ENCODE measurements around the gene WDR91. TPM values are rescaled to one million over a fixed set of nuclear protein-coding genes. Genes with fewer than 3 reads are reported as not detected.
A peak's percentile ranks its signal among the peaks of the same experiment; 100 is the strongest.

The WDR91 gene
- total RNA-seq, 2 experiments from 2014 or later: 12.9 to 13.1 TPM

DNA sequence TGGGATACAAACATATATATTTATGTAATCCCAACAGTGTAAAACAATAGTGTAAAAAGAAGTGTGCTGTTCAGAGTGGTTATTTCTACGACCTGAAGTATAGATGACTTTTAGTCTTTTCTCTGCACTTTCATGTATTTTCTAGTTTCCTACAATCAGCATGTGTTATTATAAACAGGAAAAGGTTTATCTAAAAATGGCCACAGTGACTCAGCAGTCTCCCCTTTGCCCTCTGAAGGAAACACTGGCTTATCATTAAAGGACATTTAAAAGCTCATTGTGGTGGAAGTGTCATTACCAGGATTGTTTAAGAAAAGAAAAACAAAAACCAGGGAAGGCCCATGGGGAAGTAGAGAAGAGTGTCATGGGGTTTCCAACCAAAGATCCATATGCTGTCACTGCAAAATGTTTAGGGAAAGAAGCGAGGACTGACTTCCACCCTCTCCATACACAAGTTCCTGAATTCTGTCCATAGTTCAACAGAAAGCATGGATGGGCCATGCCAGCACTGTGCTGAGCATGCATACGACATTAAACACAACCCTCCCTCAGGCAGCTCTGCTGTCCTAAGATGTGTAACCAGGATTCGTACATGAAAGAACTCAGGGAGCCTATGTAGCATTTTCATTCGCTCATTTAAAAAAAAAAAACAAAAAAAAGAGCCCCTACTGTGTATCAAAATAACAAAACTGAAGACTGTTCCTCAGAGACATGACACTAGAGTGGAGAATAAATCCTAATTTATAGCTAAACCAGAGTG is 51.0 kb downstream of the WDR91 start:
- H3K4me3 Mint-ChIP-seq: no peak overlapping the region
- ATAC-seq: peak; percentile 62

DNA sequence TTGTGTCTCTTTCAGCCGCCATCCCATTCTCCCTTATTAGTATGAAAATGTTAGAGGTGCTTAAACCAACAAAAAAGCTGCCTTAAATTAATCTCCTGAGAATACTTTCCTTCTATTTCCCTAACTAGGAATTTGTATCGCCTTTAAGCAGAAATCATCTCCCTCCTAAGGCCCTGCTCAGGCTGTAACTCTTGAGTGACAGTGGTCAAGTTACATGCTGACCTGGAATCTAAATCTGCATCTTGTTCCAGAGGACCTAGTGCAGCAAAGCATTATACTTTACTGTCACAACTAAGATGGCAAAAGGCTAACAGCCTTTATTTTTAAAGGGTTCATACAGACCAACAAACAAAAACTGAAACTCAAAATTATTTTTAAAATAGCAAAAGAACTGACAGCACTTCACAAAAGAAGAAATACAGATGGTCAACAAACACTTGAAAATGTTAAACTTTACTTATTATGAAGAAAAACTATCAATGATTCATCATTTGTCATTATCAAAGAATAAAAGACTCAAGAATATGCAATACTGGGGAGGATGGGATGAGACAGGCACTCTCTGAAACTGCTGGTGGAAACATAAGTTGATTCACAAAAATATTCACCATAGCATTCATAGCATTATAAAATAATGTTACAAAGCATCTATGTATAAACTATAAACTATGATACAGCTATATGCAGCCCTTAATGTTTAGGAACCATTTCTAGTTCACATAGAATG is 51.8 kb downstream of the WDR91 start:
- TF ChIP-seq, protein P1, sequence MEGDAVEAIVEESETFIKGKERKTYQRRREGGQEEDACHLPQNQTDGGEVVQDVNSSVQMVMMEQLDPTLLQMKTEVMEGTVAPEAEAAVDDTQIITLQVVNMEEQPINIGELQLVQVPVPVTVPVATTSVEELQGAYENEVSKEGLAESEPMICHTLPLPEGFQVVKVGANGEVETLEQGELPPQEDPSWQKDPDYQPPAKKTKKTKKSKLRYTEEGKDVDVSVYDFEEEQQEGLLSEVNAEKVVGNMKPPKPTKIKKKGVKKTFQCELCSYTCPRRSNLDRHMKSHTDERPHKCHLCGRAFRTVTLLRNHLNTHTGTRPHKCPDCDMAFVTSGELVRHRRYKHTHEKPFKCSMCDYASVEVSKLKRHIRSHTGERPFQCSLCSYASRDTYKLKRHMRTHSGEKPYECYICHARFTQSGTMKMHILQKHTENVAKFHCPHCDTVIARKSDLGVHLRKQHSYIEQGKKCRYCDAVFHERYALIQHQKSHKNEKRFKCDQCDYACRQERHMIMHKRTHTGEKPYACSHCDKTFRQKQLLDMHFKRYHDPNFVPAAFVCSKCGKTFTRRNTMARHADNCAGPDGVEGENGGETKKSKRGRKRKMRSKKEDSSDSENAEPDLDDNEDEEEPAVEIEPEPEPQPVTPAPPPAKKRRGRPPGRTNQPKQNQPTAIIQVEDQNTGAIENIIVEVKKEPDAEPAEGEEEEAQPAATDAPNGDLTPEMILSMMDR (IDR thresholded peaks at IDR 0.05): no peak
- peaks cover 88% of the 10 kb centered on the region for H3K36me3 Mint-ChIP-seq (ENCODE audit: low read depth)
- ATAC-seq: peak; percentile 25
- POLR2A ChIA-PET: interaction anchor here (1.0 to 16.8 kb wide), 4 partner anchors 10 to 167 kb away, joined by 3 to 204 read pairs (median 13); partner anchors contain the start of gene TMEM140
- intact Hi-C loops (cut with micrococcal nuclease): no loop called here
- peak overlapping the region; percentile 85 for H3K27ac Mint-ChIP-seq
- CTCF ChIA-PET: interaction anchor here (0.8 kb wide), 1 partner anchor 9 kb away, joined by 3 read pairs; no protein-coding TSS in a partner anchor
- H3K27me3 Mint-ChIP-seq: no peaks in the 10 kb centered on the region
- no peak overlapping the region for H3K4me3 Mint-ChIP-seq
- no peak for DNase-seq
- H3K9me3 Mint-ChIP-seq: peaks cover 45% of the 10 kb centered on the region
- H3K4me1 Mint-ChIP-seq (ENCODE audit: low read depth): peaks cover 51% of the 10 kb centered on the region

More for the DNA sequence above, 51.0 kb downstream of the WDR91 start:
- no peaks in the 10 kb centered on the region for H3K27me3 Mint-ChIP-seq
- DNase-seq: no peak
- CTCF ChIA-PET: interaction anchor here (1.4 to 1.6 kb wide), 3 partner anchors 9 to 175 kb away, joined by 4 to 7 read pairs (median 5); no protein-coding TSS in a partner anchor
- peaks cover 37% of the 10 kb centered on the region for H3K9me3 Mint-ChIP-seq
- TF ChIP-seq, protein P1 (IDR thresholded peaks at IDR 0.05): no peak
- H3K36me3 Mint-ChIP-seq (ENCODE audit: low read depth): peaks cover 88% of the 10 kb centered on the region
- intact Hi-C loops (cut with micrococcal nuclease): no loop called here
- peak overlapping the region; percentile 85 for H3K27ac Mint-ChIP-seq
- POLR2A ChIA-PET: interaction anchor here (0.5 to 16.8 kb wide), 5 partner anchors 9 to 174 kb away, joined by 3 to 204 read pairs (median 6); partner anchors contain the start of genes AGBL3 and TMEM140
- peaks cover 47% of the 10 kb centered on the region for H3K4me1 Mint-ChIP-seq (ENCODE audit: low read depth)

DNA sequence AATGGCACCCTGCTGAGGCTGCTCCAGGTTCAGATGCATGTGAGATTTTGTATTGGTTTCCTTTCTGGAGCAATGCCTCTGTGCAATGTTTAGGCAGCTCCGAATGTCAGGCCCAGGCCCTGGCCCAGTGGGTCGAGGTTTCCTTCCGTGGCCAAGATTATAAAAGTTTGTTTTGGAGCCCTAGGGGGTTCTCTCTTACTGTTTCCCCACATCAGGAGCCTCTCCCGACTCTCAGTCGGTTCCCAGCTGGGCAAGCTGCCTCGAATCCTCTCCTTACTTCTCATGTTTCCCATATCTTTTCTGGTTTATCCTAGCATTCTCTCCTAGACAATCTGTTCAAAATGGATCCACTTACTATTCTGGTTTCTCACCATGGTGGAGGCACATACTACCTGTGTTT is 52.5 kb downstream of the WDR91 start:
- Mint-ChIP-seq H3K36me3 (ENCODE audit: low read depth) (peaks cover 88% of the 10 kb centered on the region), H3K4me3 (no peak overlapping the region), H3K9me3 (peaks cover 48% of the 10 kb centered on the region), H3K4me1 (ENCODE audit: low read depth) (peaks cover 55% of the 10 kb centered on the region), H3K27me3 (no peaks in the 10 kb centered on the region), H3K27ac (peak overlapping the region; percentile 85)
- POLR2A ChIA-PET: interaction anchor here (1.1 to 16.8 kb wide), 4 partner anchors 8 to 166 kb away, joined by 4 to 204 read pairs (median 6); partner anchors contain the start of gene TMEM140
- ATAC-seq (no peak), DNase-seq (no peak)
- CTCF ChIA-PET: interaction anchor here (0.8 to 1.0 kb wide), 3 partner anchors 10 to 172 kb away, joined by 3 to 6 read pairs (median 3); partner anchors contain the start of gene AGBL3
- TF ChIP-seq, protein P1 (IDR thresholded peaks at IDR 0.05): no peak
- intact Hi-C loops (cut with micrococcal nuclease): no loop called here

DNA sequence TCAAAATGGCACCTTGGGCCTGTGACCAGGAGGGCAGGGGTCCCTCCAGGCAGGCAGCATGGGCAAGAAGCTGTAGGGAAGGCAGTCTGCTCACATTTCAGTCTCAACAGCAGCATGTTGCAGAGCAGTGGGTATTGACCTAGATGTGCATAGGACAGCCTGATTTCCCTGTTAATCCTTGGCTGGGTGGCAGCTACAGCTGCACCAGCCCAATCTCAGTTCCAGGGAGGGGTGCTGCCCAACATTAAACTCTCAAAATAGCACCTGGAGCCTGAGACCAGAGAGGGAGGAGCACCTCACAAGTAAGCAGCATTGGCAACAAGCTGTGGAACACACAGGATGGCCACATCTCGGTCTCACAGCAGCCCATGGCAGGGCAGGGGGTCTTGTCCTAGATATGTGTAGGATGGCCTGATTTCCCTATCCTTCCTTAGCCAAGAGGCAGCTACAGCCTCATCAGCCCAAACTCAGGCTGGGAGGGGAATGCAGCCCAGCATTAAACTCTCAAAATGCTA is 53.1 kb downstream of the WDR91 start:
- no peak overlapping the region for H3K27ac Mint-ChIP-seq
- TF ChIP-seq, protein P1 (IDR thresholded peaks at IDR 0.05): no peak
- no peak for DNase-seq
- POLR2A ChIA-PET: interaction anchor here (1.1 to 16.8 kb wide), 4 partner anchors 9 to 166 kb away, joined by 4 to 204 read pairs (median 6); partner anchors contain the start of gene TMEM140
- H3K27me3 Mint-ChIP-seq: no peaks in the 10 kb centered on the region
- H3K9me3 Mint-ChIP-seq: peaks cover 51% of the 10 kb centered on the region
- peaks cover 57% of the 10 kb centered on the region for H3K4me1 Mint-ChIP-seq (ENCODE audit: low read depth)
- ATAC-seq: no peak
- H3K4me3 Mint-ChIP-seq: no peak overlapping the region
- intact Hi-C loops (cut with micrococcal nuclease): no loop called here
- CTCF ChIA-PET: interaction anchor here (0.8 to 3.1 kb wide), 6 partner anchors 10 to 172 kb away, joined by 3 to 18 read pairs (median 4); partner anchors contain the start of gene AGBL3
- H3K36me3 Mint-ChIP-seq (ENCODE audit: low read depth): peaks cover 90% of the 10 kb centered on the region

Measured in activated CD8-positive, alpha-beta T cell treated with anti-CD3 and anti-CD28 coated beads for 36 hours (primary cell).